ENCODE data around the gene MYO18A. TPM values are rescaled to one million over a fixed set of nuclear protein-coding genes. Genes with fewer than 3 reads are reported as not detected.

Gene MYO18A
- total and polyA plus RNA-seq, 2 of the 4 experiments (the other 2 are of a cell fraction), result 22.4 to 39.1 TPM

GRCh38 chr17:29177871-29178749, 2.1 kb downstream of the MYO18A start:
- WGBS, 2 experiments (ENCODE audit: extremely low coverage in 2 of 2, insufficient read length in 1 of 2), result 88% methylated on average over 1 of the region's 4 CpGs; no CpG with 5 or more reads in 1 of the 2 experiments
- dilution Hi-C loops (cut with HindIII; ENCODE audit: low sequenced_read_pairs, unreplicated experiment) (no loop called here), intact Hi-C loops (cut with micrococcal nuclease) (no loop called here), in situ Hi-C loops (cut with MboI; ENCODE audit: low sequenced_read_pairs) (no loop called here)
- H3K18ac ChIP-seq (ENCODE audit: low read depth, low read length), result no peak overlapping the region
- H3K4me3 ChIP-seq (ENCODE audit: insufficient read depth, low read depth, low read length), result no peak overlapping the region
- no peak overlapping the region for H3K9ac ChIP-seq (ENCODE audit: low read depth, low read length)
- peak overlapping the region; percentile 35; the same call in 1 of the 2 replicates for H2BK120ac ChIP-seq (ENCODE audit: low read depth, low read length)
- peaks cover 29% of the 10 kb centered on the region for H3K4me1 ChIP-seq (ENCODE audit: control insufficient read depth, insufficient read depth, low read length)
- peak overlapping the region; percentile 85 for H3K23ac ChIP-seq (ENCODE audit: low read depth, low read length)
- H2AFZ ChIP-seq (replicated peaks; ENCODE audit: low read length, poor library complexity), result no peak overlapping the region
- DNase-seq (no peak), ATAC-seq (ENCODE audit: low read depth) (no peak)
- ChIA-PET POLR2A (ENCODE audit: unreplicated experiment) (no interaction called here), CTCF (interaction anchor here (2.3 kb wide), 1 partner anchor 29 kb away, joined by 8 read pairs; no protein-coding TSS in a partner anchor)
- peak overlapping the region; percentile 63 for H2AK5ac ChIP-seq (ENCODE audit: low read depth, low read length)
- H2BK20ac ChIP-seq (ENCODE audit: low read depth, low read length), result no peak overlapping the region
- H3K9me3 ChIP-seq (ENCODE audit: control insufficient read depth, insufficient read depth, low read length), result no peaks in the 10 kb centered on the region
- 0 out of 2 replicates have a peak overlapping the region, but pooled peaks have one; percentile 38 for H4K91ac ChIP-seq (ENCODE audit: insufficient read depth, low read depth, low read length)
- H3K4me2 ChIP-seq (ENCODE audit: low read depth, low read length), result peak overlapping the region; percentile 96
- H3K56ac ChIP-seq (ENCODE audit: extremely low read depth, insufficient read depth, low read length), result no peak overlapping the region
- peak overlapping the region; percentile 4 for H2AK9ac ChIP-seq (replicated peaks; ENCODE audit: low read depth, low read length, poor library complexity)
- H3K4ac ChIP-seq (ENCODE audit: low read depth, low read length), result peak overlapping the region; percentile 56
- peaks cover 30 to 43% of the 10 kb centered on the region in 2 experiments for H3K79me1 ChIP-seq (ENCODE audit: low read depth in 1 of 2, low read length in 2 of 2)
- no peak overlapping the region for H4K5ac ChIP-seq (ENCODE audit: low read depth, low read length)
- no peaks in the 10 kb centered on the region for H3K36me3 ChIP-seq (ENCODE audit: control insufficient read depth, insufficient read depth, low read length)
- TF ChIP-seq CTCF (conservative IDR thresholded peaks at IDR 0.05; ENCODE audit: low read depth, low read length) (no peak), NFE2L2 (IDR thresholded peaks at IDR 0.05; ENCODE audit: low read depth, low read length) (no peak), USF2 (IDR thresholded peaks at IDR 0.05; ENCODE audit: low read depth, low read length) (no peak), RAD21 (IDR thresholded peaks at IDR 0.05; ENCODE audit: low read length) (no peak)
- no peaks in the 10 kb centered on the region; the same call in 1 of the 2 replicates for H3K9me1 ChIP-seq (ENCODE audit: insufficient read depth, low read length)
- no peaks in the 10 kb centered on the region for H3K27me3 ChIP-seq (ENCODE audit: control insufficient read depth, insufficient read depth, low read length)
- no peak overlapping the region for H3K27ac ChIP-seq (ENCODE audit: insufficient read depth, low read length)
- 0 out of 2 replicates have a peak, but pooled peaks cover 3% of the 10 kb centered on the region for H4K20me1 ChIP-seq (ENCODE audit: insufficient read depth, low read length)
- H3K14ac ChIP-seq (replicated peaks; ENCODE audit: low read depth, low read length), result no peak overlapping the region
- H4K8ac ChIP-seq (ENCODE audit: low read depth in 2 of 2, low read length in 2 of 2), result peak overlapping the region in 1 of 2 experiments; percentile 29; a peak in 1 of 4 replicates
- H2BK15ac ChIP-seq (ENCODE audit: low read depth, low read length), result peak overlapping the region; percentile 7; the same call in 1 of the 3 replicates
- H2BK5ac ChIP-seq (ENCODE audit: low read depth, low read length, poor library complexity, severe bottlenecking), result no peak overlapping the region
- BruUV-seq (replicated peaks), result no TSS peak

Measured in IMR-90 (cell line).